UCSD-AML1 (cell line): ENCODE measurements around the gene POLRMT.
"Not testable (repeated sequence)": the region's sequence is repeated elsewhere in the genome, so short reads cannot be mapped to it uniquely, and the experiment has no call there.

Source experiments
- DNase-seq: peaks from one replicate; lab custom pipeline; 2025; ENCODE audit not compliant: unreplicated experiment; lab: John Stamatoyannopoulos, UW

The POLRMT gene

DNA sequence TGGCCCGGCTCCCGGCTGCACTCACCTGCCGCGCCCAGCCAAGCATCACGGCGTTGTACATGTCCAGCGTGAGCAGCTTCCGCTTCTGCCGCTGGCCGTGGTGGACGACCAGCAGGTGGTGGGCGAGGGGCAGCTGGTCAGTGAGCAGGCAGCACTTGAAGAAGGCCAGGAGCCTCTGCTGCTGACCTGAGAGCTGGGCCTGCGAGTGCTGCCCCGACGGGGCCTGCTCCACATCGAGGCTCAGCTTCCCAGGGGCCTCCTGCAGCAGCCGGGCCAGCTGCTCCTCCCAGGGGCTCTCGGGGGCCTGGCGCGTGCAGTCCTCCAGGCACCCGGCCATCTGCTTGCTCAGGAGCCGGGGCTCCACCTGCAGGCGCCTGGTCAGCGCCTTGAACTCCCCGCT lies 3.8 kb downstream of the POLRMT start:
- not testable (repeated sequence) for DNase-seq

DNA sequence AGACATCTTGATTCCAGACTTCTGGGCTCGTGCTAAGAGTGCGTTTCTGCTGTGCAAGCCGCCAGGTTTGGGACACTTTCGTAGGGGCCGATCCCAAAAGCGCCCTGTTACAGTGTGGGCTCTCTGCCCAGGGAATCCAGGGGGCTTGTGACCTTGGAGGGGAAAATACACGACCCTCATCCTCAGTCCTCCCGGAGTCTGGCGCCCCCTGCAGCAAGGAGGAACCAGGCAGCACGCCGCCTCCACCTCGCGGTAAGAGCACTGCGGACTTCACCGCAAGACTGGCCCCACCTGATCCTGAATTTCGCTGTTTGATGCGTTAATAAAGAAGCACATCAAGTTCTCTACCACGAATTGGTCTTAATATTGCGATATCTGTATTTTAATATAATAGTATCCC lies 5.2 kb downstream of the POLRMT start:
- no peak for DNase-seq

DNA sequence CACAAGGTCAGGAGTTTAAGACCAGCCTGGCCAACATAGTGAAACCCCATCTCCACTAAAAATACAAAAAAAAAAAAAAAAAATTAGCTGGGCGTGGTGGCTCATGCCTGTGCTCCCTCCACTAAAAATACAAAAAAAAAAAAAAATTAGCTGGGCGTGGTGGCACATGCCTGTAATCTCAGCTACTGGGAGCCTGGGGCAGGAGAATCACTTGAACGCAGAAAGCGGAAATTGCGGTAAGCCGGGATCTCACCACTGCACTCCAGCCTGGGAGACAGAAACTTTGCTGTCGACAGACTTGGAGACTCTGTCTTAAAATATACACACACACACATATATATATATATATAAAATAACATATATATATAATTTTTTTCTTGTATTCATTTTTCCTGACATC lies 6.8 kb downstream of the POLRMT start:
- not testable (repeated sequence) for DNase-seq

DNA sequence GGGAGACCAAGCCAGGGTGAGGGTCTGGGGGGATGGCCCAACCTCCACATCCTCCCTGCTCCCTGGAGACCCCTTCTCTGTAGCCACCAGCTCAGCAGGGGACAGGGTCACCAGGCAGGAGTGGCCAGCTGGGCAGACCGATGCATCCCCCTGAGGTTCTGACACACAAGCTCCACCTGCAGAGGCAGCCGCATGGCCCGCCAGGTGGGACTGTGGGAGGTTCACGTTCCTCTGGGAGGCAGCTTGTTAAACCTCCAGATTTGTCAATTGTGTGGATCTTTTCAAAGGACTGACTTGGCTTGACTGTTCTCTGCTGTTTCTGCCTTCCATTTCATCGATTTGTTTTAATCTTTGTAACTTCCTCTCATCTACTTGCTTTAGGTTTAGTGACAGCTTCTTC lies 8.1 kb downstream of the POLRMT start:
- no peak for DNase-seq

DNA sequence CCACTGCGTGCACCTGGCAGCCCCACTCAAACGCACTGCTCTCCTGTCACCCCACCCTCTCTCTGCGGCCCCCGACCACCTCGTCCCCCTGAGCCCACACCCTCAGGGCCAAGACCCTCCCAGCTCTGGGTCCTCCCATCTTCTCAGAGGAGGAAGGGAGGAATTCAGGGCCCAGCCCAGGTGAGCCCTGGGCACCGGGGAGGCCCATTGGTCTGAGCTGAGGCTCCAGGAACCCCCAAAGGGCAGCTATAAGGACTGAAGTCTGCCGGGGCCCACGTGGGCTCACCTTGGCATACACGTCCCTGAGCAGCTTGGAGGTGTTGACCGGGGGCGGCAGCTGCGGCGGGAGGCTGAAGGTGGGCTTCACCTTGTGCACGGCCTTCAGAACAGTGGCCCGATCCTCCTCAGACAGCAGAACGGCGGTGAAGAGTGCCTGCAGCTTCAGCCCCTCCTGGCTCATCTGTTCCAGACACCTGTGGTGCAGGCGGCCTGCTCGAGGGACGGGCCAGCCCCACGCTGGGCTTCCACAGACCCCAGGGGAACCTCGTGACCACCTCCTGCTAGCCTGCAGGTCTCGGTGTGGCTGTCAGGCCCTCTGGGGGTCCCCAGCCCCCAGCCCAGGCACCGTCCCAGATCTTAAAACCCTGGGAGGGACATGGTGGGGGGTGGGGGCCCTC lies 8.8 kb downstream of the POLRMT start:
- DNase-seq = no peak

DNA sequence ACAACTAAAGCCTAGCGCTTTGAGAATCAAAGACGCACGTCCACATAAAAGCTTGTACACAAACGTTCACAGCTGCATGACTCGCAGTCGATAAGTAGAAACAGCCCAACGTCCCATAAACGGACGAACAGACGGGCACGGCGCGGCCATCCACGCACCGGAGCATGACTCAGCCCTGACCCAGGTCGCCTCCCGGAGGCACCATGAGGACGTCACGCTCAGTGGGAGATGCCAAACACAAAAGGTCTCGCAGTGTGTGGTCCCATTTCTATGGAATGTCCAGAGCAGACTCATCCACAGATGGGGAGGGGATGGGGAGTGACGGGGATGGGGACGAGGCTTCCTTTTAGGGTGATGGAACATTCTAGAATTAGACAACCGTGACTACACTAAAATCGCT lies 9.4 kb downstream of the POLRMT start:
- DNase-seq = no peak

DNA sequence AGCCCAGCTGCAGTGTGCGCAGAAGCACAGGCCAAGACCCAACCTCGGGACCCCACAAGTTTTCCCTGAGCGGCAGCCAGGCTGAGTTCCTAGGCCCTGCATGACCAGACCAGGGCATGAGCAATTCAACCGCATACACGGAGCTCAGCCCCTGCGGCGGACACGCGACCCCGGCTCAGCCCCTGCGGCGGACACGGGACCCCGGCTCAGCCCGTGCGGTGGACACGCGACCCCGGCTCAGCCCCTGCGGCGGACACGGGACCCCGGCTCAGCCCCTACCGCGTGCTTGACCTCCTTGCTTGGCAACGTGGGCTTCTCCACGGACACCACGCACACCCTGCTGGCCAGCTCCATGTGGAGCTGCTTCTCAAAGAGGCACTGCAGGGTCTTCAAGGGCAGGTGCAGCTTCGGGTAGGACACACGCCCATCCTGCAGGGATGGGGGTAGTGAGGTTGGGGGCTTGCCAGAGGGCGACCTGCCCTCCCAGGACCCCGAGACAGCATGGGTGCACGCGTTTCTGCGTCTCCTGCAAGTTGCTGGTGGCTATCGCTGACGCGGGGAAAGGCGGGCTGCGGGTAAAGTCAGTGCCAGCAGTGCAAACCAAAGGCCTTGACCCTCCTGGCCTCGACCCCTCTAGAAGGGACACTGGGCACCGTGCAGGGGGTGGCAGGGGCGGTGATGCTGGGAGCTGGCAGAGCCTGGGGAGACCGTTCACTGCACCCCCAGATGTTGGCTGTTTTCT lies 10.0 kb downstream of the POLRMT start:
- DNase-seq = no peak

DNA sequence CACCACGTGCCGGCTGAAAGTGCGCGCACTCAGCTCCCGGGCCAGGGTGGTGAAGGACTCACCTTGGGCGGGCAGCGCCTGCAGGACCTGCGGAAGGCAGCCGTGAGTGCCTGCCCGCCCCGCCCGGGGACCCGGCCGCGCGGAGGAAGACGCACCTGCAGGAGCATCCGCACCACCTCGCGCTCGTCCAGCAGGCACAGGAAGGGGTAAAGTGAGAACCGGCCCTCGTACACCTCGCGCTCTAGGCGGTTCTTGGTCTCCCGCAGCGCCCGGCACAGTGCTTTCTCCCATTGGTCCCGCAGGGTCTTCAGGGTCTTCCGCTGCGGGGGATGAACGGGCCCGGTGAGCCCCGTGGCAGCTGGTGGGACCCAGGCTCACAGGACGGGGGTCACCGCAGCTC lies 10.7 kb downstream of the POLRMT start:
- no peak for DNase-seq

DNA sequence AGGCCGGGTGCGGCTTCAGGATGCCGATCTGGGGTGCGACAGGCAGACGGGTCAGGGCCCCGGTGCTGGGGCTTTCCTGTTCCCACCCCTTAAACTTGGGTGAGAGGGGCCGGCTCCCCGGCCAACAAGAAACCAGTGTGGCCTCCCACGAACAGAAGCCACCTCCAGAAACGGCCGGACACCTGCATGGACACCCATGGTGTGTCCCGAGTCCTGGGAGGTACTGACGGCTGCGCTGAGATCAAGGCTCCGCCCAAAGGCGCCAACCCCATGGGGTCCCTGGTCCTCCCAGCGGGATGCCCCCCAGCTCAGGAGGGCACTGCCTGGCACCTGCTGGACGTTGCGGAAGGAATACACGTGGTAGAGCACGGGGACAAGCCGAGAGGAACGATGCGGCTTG lies 11.5 kb downstream of the POLRMT start:
- DNase-seq = no peak

DNA sequence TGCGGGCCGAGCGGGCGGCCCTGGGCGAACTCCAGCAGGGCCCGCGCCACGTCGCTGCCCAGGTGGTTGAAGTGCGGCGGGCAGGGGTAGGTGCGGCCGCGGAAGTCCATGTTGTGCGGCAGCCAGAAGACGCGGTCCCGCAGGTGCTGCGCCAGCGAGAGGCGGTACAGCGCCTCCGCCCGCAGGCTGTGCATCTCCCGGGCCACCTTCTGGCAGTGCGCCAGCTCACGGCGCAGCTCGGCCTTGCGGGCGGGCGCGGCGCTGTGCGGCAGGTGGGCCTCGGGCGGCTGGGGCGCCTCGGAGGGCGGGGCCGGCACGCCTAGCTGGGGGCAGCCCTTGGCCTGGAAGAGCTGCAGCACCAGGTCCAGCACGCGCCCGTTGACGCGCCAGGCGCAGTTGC lies 12.1 kb downstream of the POLRMT start:
- not testable (repeated sequence) for DNase-seq

DNA sequence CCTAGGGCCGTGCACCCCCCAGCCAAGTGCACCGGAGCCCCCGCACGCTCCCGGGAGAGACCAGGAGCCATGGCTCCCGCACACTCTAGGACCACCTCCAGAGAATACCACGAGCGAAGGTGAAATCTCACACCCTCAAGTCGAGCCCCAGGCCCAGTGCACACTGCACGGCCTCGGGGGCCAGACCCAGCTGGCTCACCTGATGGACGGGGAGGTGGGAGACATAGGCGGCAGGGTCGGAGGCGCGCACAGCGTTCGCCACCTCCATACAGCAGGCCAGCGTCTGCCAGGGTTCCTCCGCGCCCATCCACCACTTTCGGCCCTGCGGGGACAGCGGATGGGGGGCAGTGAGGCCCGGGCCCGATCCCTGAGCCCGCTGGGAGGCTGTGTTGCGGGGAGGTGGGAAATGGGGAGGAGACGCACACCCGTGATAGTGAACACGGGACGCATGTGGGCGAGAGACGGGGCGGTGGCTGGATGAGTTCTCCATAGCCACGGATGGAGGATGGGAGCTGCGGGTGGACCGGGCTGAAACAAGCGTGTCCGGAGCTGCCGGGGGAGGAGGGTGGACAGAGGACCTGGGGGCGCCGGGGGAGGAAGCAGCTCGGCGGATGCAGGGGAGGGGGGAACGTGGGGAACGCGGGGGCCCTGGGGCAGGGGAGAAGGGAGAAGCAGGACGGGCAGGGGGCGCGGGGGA lies 13.0 kb downstream of the POLRMT start:
- no peak for DNase-seq

DNA sequence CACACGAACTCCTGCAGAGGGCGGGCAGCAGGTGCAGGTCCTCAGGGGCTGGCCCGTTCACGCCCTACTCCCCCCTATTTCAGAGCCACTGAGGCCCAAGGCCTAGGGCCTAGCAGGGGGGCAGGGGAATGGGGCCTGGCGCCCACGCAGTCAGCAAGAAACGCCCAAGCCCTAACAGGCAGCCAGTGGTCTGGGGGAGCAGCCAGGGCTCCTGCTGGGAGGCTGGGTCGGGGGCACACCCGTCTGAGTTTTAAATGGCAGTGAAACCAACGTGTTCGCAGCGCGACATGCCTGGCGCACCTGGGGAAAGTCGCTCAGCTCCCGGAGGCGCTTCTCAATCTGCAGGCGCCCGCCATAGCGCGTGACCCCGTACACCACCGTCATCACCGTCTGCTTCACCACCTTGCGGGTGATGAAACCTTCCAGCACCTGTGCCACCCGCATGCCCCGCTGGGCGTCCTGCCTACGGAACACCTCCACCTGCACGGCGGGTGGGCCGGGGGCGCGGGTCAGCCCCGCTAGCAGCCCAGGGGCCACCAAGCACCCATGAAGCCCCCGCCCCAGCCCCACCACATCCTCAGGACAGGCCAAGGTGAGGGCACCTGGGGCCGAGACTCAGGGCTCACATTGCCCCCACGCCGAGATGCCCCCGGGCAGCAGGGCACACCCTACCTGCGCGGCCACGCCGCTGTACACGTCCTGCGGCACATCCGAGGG lies 13.9 kb downstream of the POLRMT start:
- DNase-seq = no peak

DNA sequence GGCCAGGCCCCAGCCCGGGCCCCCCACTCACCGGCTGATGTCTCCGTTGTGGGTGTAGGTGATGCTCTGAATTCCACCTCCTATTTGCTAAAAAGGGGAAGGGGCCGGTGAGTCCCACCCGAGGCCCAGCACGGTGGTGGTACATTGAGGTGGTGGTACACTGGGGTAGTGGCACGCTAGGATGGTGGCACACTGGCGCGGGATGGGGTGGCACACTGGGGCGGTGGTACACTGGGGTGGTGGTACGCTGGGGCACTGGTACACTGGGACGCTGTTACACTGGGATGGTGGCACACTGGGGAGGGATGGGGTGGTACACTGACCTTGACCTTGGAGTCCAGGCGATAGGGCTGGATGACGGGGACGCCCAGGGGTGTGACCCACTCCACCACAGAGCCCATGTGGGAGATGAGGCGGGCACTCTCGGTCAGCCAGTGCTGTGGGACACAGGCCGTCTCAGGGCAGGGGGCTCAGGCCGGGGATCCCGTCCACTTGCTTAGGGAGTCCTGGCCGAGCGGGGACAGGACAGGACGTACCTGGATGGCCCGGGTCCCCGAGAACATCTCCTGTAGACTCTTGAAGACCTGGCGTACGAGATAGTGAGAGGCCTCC lies 14.6 kb downstream of the POLRMT start:
- no peak for DNase-seq

DNA sequence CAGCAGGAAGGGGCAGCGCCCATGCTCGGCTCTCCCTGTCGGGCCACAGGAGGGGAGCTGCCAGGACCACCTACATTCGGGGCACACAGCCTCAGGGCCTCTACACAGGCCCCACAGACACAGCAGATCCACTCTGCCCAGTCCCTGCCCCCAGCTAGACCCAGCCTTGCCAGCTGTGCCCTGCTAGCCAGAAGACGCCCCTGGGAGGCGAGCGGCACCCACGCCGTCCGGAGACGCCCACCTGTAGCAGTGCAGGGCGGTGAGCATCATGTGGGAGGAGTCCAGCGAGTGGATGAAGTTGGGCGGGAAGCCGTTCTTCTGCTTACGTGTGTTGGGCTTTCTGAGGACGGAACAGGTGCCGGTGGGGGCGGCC lies 15.1 kb downstream of the POLRMT start:
- DNase-seq = no peak

DNA sequence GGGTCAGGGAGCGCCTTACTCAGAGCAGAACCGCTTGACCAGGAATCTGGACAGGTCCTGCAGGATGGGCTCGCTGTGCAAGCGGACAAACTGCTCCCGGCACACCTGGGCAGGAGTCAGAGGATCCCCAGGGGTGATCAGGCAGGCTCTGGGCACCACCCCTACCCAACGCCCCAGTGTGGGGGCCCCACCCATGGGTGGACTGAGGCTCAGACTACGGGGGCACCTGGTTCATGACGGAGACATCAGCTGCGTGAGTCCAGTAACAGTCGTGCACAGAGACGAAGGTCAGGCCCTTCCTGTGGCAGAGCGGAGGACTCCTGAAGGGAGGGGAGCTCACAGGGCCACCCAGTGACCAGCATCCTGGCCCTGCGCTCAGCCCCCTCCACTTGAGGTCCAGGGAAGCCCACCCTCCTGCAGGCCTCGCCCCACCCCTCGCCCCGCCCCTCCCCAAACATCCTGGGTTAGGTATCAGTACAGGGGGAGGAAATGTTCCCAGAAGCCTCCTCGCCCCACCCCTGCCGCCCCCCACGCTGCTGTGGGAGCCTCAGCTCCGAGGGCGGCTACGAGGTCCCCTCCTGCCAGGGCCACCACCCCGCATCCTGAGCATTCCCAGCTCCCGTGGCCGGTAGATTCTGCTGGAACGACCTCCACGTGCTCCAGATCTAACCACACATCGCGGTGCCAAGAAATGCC lies 15.6 kb downstream of the POLRMT start:
- DNase-seq = no peak

DNA sequence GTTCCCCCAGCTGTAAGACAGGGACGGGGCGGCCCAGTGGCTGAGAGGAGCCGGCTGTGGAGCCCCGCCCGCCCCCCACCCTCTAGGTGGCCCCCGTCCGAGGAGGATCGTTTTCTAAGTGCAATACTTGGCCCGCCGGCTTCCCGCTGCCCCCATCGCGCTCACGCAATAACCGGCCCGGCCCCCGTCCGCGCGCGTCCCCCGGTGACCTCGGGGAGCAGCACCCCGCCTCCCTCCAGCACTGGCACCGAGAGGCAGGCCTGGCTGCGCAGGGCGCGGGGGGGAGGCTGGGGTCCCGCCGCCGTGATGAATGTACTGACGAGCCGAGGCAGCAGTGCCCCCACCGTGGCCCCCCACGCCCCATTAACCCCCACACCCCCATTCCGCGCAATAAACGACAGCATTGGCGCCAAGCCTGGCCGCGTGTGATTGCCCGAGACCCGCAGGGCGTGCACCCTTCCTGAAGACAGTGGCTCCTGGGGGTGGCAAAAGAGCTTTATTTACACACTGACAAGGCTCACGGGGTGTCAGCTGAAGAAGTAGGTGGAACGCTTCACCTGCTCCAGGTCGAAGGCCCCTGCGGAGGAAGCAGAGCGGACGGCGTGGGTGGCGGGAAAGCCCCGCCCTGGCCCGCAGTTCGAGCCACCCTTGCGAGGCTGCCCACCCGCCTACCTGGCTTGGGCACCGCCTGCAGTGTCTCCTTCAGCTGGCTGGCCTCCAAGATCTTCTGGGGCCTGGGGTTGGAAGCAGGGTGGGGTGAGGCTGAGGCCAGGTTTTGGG lies 16.4 kb downstream of the POLRMT start:
- no peak for DNase-seq

DNA sequence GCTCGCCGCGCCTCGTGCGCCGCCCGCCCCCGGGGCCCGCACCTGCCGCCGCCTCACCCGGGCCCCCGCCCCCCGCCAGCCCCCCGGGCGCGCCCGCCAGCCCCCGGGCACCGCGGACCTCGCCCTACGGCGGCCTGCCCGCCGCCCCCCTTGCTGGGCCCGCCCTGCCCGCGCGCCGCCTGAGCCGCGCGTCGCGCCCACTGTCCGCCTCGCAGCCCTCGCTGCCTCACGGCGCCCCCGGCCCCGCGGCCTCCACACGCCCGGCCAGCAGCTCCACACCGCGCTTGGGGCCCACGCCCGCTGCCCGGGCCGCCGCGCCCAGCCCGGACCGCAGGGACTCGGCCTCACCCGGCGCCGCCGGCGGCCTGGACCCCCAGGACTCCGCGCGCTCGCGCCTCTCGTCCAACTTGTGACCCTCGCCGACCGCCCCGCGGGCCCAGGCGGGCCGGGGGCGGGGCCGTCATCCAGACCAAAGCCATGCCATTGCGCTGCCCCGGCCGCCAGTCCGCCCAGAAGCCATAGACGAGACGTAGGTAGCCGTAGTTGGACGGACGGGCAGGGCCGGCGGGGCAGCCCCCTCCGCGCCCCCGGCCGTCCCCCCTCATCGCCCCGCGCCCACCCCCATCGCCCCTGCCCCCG lies 17.2 kb downstream of the POLRMT start:
- no peak for DNase-seq

DNA sequence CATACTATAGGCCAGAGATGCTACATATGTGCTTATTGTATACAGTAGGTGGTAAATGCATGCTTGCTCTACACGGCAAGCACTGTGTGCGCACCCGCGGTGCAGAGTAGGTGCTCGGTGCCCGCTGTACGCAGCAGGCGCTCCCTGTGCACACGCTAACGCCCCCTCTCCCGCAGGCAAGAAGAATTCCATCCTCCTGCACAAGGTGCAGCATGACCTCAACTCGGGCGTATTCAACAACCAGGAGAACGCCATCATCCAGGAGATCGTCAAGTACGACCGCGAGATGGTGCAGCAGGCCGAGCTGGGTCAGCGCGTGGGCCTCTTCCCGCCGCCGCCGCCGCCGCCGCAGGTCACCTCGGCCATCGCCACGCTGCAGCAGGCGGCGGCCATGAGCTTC lies 17.7 kb downstream of the POLRMT start:
- DNase-seq = no peak
